Measurements from ENCODE around the gene KRTAP23-1. TPM values are rescaled to one million over a fixed set of nuclear protein-coding genes. Genes with fewer than 3 reads are reported as not detected.

Gene KRTAP23-1
- not detected for polyA plus RNA-seq

GRCh38 chr21:30348506-30348905 lies at the start of gene KRTAP23-1:
Gene KRTAP23-1, minus strand, starts transcription at chr21:30348606. Its CDS starts 0 bp downstream, at chr21:30348606.
- no peak within 1 kb of the TSS for H3K27ac ChIP-seq (ENCODE audit: low read depth, low read length)
- WGBS, 3 donors = 76 to 88% (median 83%) methylated on average over 4 of the region's 4 CpGs

GRCh38 chr21:30395731-30396130 lies 47.3 kb upstream of the KRTAP23-1 start, which contains the start of gene KRTAP13-1:
Gene KRTAP13-1, plus strand, starts transcription at chr21:30396031. Its CDS starts 56 bp downstream, at chr21:30396087.
- 63 to 88% (median 78%) methylated on average over 4 of the region's 4 CpGs for WGBS, 3 donors
- no peak within 1 kb of the TSS for H3K27ac ChIP-seq (ENCODE audit: low read depth, low read length)

GRCh38 chr21:30391492-30392025 lies 43.2 kb upstream of the KRTAP23-1 start:
- 60 to 64% (median 63%) methylated on average over 2 of the region's 2 CpGs for WGBS, 3 donors
- no peak overlapping the region for H3K27ac ChIP-seq (ENCODE audit: low read depth, low read length)

- H3K27ac ChIP-seq (ENCODE audit: low read depth, low read length) = no peak overlapping the region
- 41 to 52% (median 48%) methylated on average over 1 of the region's 1 CpG for WGBS, 3 donors
Observed at GRCh38 chr21:30382201-30382600, 33.8 kb upstream of the KRTAP23-1 start.

GRCh38 chr21:30372139-30372770 lies 23.8 kb upstream of the KRTAP23-1 start, which contains the start of gene KRTAP13-2:
Gene KRTAP13-2, minus strand, starts transcription at chr21:30372271. Its CDS starts 58 bp downstream, at chr21:30372213.
- 79 to 84% (median 81%) methylated on average over 5 of the region's 5 CpGs for WGBS, 3 donors
- no peak within 1 kb of the TSS for H3K27ac ChIP-seq (ENCODE audit: low read depth, low read length)

GRCh38 chr21:30355906-30356305 lies 7.5 kb upstream of the KRTAP23-1 start:
- no peak overlapping the region for H3K27ac ChIP-seq (ENCODE audit: low read depth, low read length)
- WGBS, 3 donors = 46 to 51% (median 49%) methylated on average over 3 of the region's 3 CpGs

- H3K27ac ChIP-seq (ENCODE audit: low read depth, low read length) = no peak overlapping the region
- WGBS, 3 donors = 55 to 75% (median 75%) methylated on average over 1 of the region's 1 CpG
Observed at GRCh38 chr21:30354308-30355005, 6.1 kb upstream of the KRTAP23-1 start.

GRCh38 chr21:30351534-30351933 lies 3.1 kb upstream of the KRTAP23-1 start:
- 94 to 98% (median 96%) methylated on average over 1 of the region's 1 CpG for WGBS, 3 donors
- H3K27ac ChIP-seq (ENCODE audit: low read depth, low read length) = no peak overlapping the region

- no peak overlapping the region for H3K27ac ChIP-seq (ENCODE audit: low read depth, low read length)
- 34 to 40% (median 35%) methylated on average over 3 of the region's 3 CpGs for WGBS, 3 donors
Observed at GRCh38 chr21:30349572-30349971, 1.2 kb upstream of the KRTAP23-1 start.

GRCh38 chr21:30345014-30345413 lies 3.4 kb downstream of the KRTAP23-1 start:
- WGBS, 3 donors = 71 to 72% (median 71%) methylated on average over 2 of the region's 2 CpGs
- no peak overlapping the region for H3K27ac ChIP-seq (ENCODE audit: low read depth, low read length)

GRCh38 chr21:30340714-30341573 lies 7.5 kb downstream of the KRTAP23-1 start:
- H3K27ac ChIP-seq (ENCODE audit: low read depth, low read length) = no peak overlapping the region
- WGBS, 3 donors = 82 to 91% (median 88%) methylated on average over 2 of the region's 2 CpGs

- 85 to 92% (median 90%) methylated on average over 4 of the region's 4 CpGs for WGBS, 3 donors
- no peak overlapping the region for H3K27ac ChIP-seq (ENCODE audit: low read depth, low read length)
Observed at GRCh38 chr21:30338717-30339116, 9.7 kb downstream of the KRTAP23-1 start.

- H3K27ac ChIP-seq (ENCODE audit: low read depth, low read length) = no peak overlapping the region
Observed at GRCh38 chr21:30337772-30338171, 10.6 kb downstream of the KRTAP23-1 start.

GRCh38 chr21:30337276-30337744 lies 11.1 kb downstream of the KRTAP23-1 start, which contains the start of gene KRTAP27-1:
Gene KRTAP27-1, minus strand, starts transcription at chr21:30337694. Its CDS starts 26 bp downstream, at chr21:30337668.
- WGBS, 3 donors = 84 to 91% (median 86%) methylated on average over 6 of the region's 6 CpGs
- H3K27ac ChIP-seq (ENCODE audit: low read depth, low read length) = no peak within 1 kb of the TSS

GRCh38 chr21:30336596-30336995 lies 11.8 kb downstream of the KRTAP23-1 start:
- H3K27ac ChIP-seq (ENCODE audit: low read depth, low read length) = no peak overlapping the region
- WGBS, 3 donors = 64 to 68% (median 64%) methylated on average over 2 of the region's 2 CpGs

- H3K27ac ChIP-seq (ENCODE audit: low read depth, low read length) = no peak overlapping the region
- WGBS, 3 donors = 76 to 83% (median 81%) methylated on average over 3 of the region's 3 CpGs
Observed at GRCh38 chr21:30333736-30334135, 14.7 kb downstream of the KRTAP23-1 start.

- WGBS, 3 donors = 82 to 87% (median 84%) methylated on average over 2 of the region's 2 CpGs
- no peak overlapping the region for H3K27ac ChIP-seq (ENCODE audit: low read depth, low read length)
Observed at GRCh38 chr21:30332681-30333080, 15.7 kb downstream of the KRTAP23-1 start.

- no peak overlapping the region for H3K27ac ChIP-seq (ENCODE audit: low read depth, low read length)
- 75 to 87% (median 84%) methylated on average over 4 of the region's 4 CpGs for WGBS, 3 donors
Observed at GRCh38 chr21:30329203-30329875, 19.1 kb downstream of the KRTAP23-1 start.
